ENCODE results near the gene TREX2. TPM values are rescaled to one million over a fixed set of nuclear protein-coding genes. Genes with fewer than 3 reads are reported as not detected.
A peak's percentile ranks its signal among the peaks of the same experiment; 100 is the strongest.

Gene TREX2
- total and polyA plus RNA-seq, 11 donors, result 0.22 to 0.48 (median 0.29) TPM; not detected in 3

DNA sequence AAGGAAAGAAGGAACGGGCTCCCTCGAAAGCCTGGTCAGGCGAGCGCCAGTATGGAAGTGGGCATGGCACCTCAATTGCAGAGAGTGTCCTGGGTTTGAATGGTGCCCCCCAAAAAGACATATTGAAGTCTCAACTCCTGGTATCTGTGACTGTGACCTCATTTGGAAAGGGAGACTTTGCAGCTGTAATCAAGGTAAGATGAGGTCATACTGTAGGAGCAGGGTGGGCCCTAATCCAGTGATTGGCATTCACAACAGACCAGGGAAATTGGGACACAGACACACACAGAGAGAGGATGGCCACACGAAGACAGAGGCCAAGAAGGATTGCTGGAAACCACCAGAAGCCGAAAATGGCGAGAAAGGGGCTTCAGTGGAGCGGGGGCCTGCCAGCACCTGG lies 28.2 kb downstream of the TREX2 start:
- no peak for ATAC-seq
- peaks cover 0 to 3% (median 0%) of the 10 kb centered on the region in 12 donors for H3K4me1 ChIP-seq
- no peak overlapping the region for H3K4me3 ChIP-seq
- intact Hi-C loops (cut with DNase I), result loop anchor here in 2 of 10 donors (10.0 kb wide), 1 partner anchor 383 kb away; no protein-coding TSS in a partner anchor
- 79 to 92% (median 86%) methylated on average over 8 of the region's 8 CpGs for WGBS, 4 donors
- DNase-seq, result no peak
- no peak overlapping the region for H3K27ac ChIP-seq
- no peaks in the 10 kb centered on the region for H3K9me3 ChIP-seq
- no peak for TF ChIP-seq POLR2A (IDR thresholded peaks at IDR 0.05)
- no peak for TF ChIP-seq CTCF (IDR thresholded peaks at IDR 0.05)
- peaks cover 0 to 14% (median 0%) of the 10 kb centered on the region in 9 donors for H3K27me3 ChIP-seq
- peaks cover 0 to 7% (median 0%) of the 10 kb centered on the region in 9 donors for H3K36me3 ChIP-seq

DNA sequence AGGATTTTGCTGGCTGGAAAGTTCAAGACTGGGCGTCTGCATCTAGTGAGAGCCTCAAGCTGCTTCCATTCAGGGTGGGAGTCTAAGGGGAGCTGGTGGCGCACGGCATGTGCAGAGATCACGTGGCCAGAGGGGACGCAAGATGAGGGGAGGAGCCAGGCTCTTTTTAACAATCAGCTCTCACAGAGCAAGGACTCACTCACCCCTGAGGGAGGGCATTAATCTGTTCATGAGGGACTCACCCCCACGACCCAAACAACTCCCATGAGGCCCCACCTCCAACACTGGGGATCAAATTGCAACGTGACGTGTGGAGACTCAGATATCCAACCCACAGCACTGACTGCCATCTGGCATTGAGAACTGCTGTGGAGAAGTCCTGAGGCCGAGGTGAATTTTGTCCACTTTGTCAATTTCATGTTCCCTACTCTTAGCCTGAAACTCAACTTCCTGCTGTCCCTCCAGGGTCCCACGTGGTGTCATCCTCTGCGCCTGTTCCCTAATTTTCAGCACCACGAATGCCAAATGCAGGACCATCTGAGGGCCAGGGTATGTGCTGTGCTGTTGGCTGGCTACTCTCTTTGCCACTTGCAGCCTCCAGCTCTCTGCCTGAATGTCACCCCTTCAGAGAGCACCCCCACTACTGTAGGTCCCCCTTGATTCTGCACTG lies 28.9 kb downstream of the TREX2 start:
- ATAC-seq (peak in 2 of 4 donors; percentile 24 to 39), DNase-seq (no peak)
- peaks cover 0 to 7% (median 0%) of the 10 kb centered on the region in 9 donors for H3K36me3 ChIP-seq
- TF ChIP-seq POLR2A (IDR thresholded peaks at IDR 0.05) (no peak), CTCF (IDR thresholded peaks at IDR 0.05) (no peak)
- no peak overlapping the region for H3K4me3 ChIP-seq
- WGBS, 4 donors, result 40 to 62% (median 48%) methylated on average over 10 to 12 of the region's 12 CpGs
- intact Hi-C loops (cut with DNase I), result loop anchor here in 2 of 10 donors (10.0 kb wide), 1 partner anchor 382 kb away; no protein-coding TSS in a partner anchor
- no peak overlapping the region for H3K27ac ChIP-seq
- H3K9me3 ChIP-seq, result no peaks in the 10 kb centered on the region
- peaks cover 0 to 10% (median 0%) of the 10 kb centered on the region in 12 donors for H3K4me1 ChIP-seq
- peaks cover 0 to 15% (median 0%) of the 10 kb centered on the region in 9 donors for H3K27me3 ChIP-seq

- WGBS, 4 donors, result 63 to 77% (median 68%) methylated on average over 9 of the region's 9 CpGs
- intact Hi-C loops (cut with DNase I), result loop anchor here in 2 of 10 donors (10.0 kb wide), 1 partner anchor 380 kb away; no protein-coding TSS in a partner anchor
- Histone ChIP-seq H3K36me3 (no peaks in the 10 kb centered on the region), H3K4me3 (no peak overlapping the region), H3K27me3 (peaks cover 0 to 22% (median 0%) of the 10 kb centered on the region in 9 donors), H3K27ac (peak overlapping the region in 8 of 12 donors; percentile 11 to 54 (median 28)), H3K9me3 (no peaks in the 10 kb centered on the region), H3K4me1 (peaks cover 0 to 14% (median 0%) of the 10 kb centered on the region in 12 donors)
- TF ChIP-seq CTCF (IDR thresholded peaks at IDR 0.05) (no peak), POLR2A (IDR thresholded peaks at IDR 0.05) (no peak)
- ATAC-seq, result peak; percentile 42 to 63 (median 52)
- peak in 1 of 5 donors; percentile 49 for DNase-seq
Observed at GRCh38 chrX:153414856-153415510, 30.9 kb downstream of the TREX2 start.

- WGBS, 4 donors, result 78 to 92% (median 90%) methylated on average over 11 of the region's 11 CpGs
- ATAC-seq, result no peak
Observed at GRCh38 chrX:153413731-153414130, 32.1 kb downstream of the TREX2 start.

More at GRCh38 chrX:153413731-153414130, 32.1 kb downstream of the TREX2 start:
- H3K4me1 ChIP-seq, result peaks cover 0 to 14% (median 0%) of the 10 kb centered on the region in 12 donors
- no peak overlapping the region for H3K4me3 ChIP-seq
- intact Hi-C loops (cut with DNase I), result loop anchor here in 2 of 10 donors (10.0 kb wide), 1 partner anchor 379 kb away; no protein-coding TSS in a partner anchor
- H3K27ac ChIP-seq, result no peak overlapping the region
- H3K27me3 ChIP-seq, result peaks cover 0 to 22% (median 0%) of the 10 kb centered on the region in 9 donors
- TF ChIP-seq CTCF (IDR thresholded peaks at IDR 0.05) (no peak), POLR2A (IDR thresholded peaks at IDR 0.05) (no peak)
- DNase-seq, result no peak
- no peaks in the 10 kb centered on the region for H3K36me3 ChIP-seq
- no peaks in the 10 kb centered on the region for H3K9me3 ChIP-seq

All from heart left ventricle (tissue), 16 donors.